GM18909 (cell line): Measurements from ENCODE around the gene MRPL36.

ENCODE experiments used
- ATAC-seq: cut with Tn5 transposase; IDR thresholded peaks from one replicate; pipeline ENCODE4 v1.9.1; 2021; ENCODE audit warnings: mild to moderate bottlenecking; ENCODE audit not compliant: unreplicated experiment, poor library complexity

Gene MRPL36

GRCh38 chr5:1770443-1770802, 29.2 kb downstream of the MRPL36 start:
- no peak for ATAC-seq

GRCh38 chr5:1769752-1770442, 29.7 kb downstream of the MRPL36 start:
- no peak for ATAC-seq

- ATAC-seq = no peak
These were observed 30.5 kb downstream of the MRPL36 start for GRCh38 chr5:1769017-1769640.

- no peak for ATAC-seq
These were observed 31.2 kb downstream of the MRPL36 start for GRCh38 chr5:1768283-1769000.

- ATAC-seq = no peak
These were observed 31.9 kb downstream of the MRPL36 start for GRCh38 chr5:1767524-1768282.

- no peak for ATAC-seq
These were observed 33.8 kb downstream of the MRPL36 start for GRCh38 chr5:1765880-1766235.

GRCh38 chr5:1765141-1765879, 34.3 kb downstream of the MRPL36 start:
- ATAC-seq = no peak

GRCh38 chr5:1764606-1764960, 35.1 kb downstream of the MRPL36 start:
- no peak for ATAC-seq

GRCh38 chr5:1763960-1764605, 35.6 kb downstream of the MRPL36 start:
- no peak for ATAC-seq

GRCh38 chr5:1763548-1763911, 36.1 kb downstream of the MRPL36 start:
- ATAC-seq = no peak

GRCh38 chr5:1762883-1763547, 36.6 kb downstream of the MRPL36 start:
- no peak for ATAC-seq

GRCh38 chr5:1762121-1762882, 37.3 kb downstream of the MRPL36 start:
- ATAC-seq = no peak

- no peak for ATAC-seq
These were observed 38.2 kb downstream of the MRPL36 start for GRCh38 chr5:1761453-1761755.

- no peak for ATAC-seq
These were observed 38.8 kb downstream of the MRPL36 start for GRCh38 chr5:1760656-1761452.

- ATAC-seq = no peak
These were observed 39.4 kb downstream of the MRPL36 start for GRCh38 chr5:1760231-1760630.

GRCh38 chr5:1759378-1759970, 40.2 kb downstream of the MRPL36 start:
- ATAC-seq = no peak

- ATAC-seq = no peak
These were observed 41.1 kb downstream of the MRPL36 start for GRCh38 chr5:1758574-1758973.

GRCh38 chr5:1757511-1757910, 42.1 kb downstream of the MRPL36 start:
- no peak for ATAC-seq
